Measurements from ENCODE around the gene CHMP2A. TPM values are rescaled to one million over a fixed set of nuclear protein-coding genes. Genes with fewer than 3 reads are reported as not detected.
"Not testable (repeated sequence)": the region's sequence is repeated elsewhere in the genome, so short reads cannot be mapped to it uniquely, and the experiment has no call there.

The CHMP2A gene
- total and polyA plus RNA-seq, 2 experiments from 2014 or later, result 92.2 to 145 TPM

GRCh38 chr19:58578012-58578925 is 23.4 kb upstream of the CHMP2A start (continued):
- TF ChIP-seq ETS1 (IDR thresholded peaks at IDR 0.05), result no peak
- no peak for TF ChIP-seq STAT1 (IDR thresholded peaks at IDR 0.05; ENCODE audit: unreplicated experiment)
- TF ChIP-seq JUNB (IDR thresholded peaks at IDR 0.05; ENCODE audit: unreplicated experiment), result no peak

DNA sequence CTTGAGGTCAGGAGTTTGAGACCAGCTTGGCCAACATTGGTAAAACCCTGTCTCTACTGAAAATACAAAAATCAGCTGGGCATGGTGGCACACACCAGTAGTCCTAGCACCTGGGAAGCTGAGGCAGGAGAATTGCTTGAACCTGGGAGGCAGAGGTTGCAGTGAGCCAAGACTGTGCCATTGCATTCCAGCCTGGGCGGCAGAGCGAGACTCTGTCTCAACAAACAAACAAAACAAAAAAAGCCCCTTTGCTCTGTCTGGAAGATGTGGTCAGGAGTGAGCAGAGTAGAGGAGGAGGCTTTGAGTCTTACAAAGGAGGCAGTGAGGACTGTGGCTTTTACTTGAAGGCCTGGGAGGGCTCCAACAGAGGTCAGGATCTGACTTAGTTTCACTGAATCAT is 22.7 kb upstream of the CHMP2A start:
- H3K9me3 Mint-ChIP-seq; H2AFZ ChIP-seq; DNase-seq (ENCODE audit: low spot score); H3K4me3 ChIP-seq; H3K27ac Mint-ChIP-seq; H3K36me3 ChIP-seq (ENCODE audit: insufficient read depth); ATAC-seq; H3K4me2 ChIP-seq; H3K9me2 ChIP-seq (ENCODE audit: insufficient read depth); H3K27me3 ChIP-seq (ENCODE audit: insufficient read depth); H4K20me1 ChIP-seq (replicated peaks; ENCODE audit: insufficient read depth); H3K4me3 Mint-ChIP-seq; H3K27ac ChIP-seq (ENCODE audit: low read depth): not testable (repeated sequence)
- Mint-ChIP-seq H3K27me3 (ENCODE audit: insufficient read depth, low read depth, poor library complexity) (peaks cover 18% of the 10 kb centered on the region), H3K4me1 (peaks cover 20% of the 10 kb centered on the region), H3K36me3 (ENCODE audit: low read depth) (peaks cover 11% of the 10 kb centered on the region)
- H3K79me2 ChIP-seq (replicated peaks; ENCODE audit: insufficient read depth), result peaks cover 23% of the 10 kb centered on the region
- H3F3A ChIP-seq (replicated peaks; ENCODE audit: low read depth), result peaks cover 17% of the 10 kb centered on the region
- H3K4me1 ChIP-seq (ENCODE audit: insufficient read depth), result peaks cover 12% of the 10 kb centered on the region

DNA sequence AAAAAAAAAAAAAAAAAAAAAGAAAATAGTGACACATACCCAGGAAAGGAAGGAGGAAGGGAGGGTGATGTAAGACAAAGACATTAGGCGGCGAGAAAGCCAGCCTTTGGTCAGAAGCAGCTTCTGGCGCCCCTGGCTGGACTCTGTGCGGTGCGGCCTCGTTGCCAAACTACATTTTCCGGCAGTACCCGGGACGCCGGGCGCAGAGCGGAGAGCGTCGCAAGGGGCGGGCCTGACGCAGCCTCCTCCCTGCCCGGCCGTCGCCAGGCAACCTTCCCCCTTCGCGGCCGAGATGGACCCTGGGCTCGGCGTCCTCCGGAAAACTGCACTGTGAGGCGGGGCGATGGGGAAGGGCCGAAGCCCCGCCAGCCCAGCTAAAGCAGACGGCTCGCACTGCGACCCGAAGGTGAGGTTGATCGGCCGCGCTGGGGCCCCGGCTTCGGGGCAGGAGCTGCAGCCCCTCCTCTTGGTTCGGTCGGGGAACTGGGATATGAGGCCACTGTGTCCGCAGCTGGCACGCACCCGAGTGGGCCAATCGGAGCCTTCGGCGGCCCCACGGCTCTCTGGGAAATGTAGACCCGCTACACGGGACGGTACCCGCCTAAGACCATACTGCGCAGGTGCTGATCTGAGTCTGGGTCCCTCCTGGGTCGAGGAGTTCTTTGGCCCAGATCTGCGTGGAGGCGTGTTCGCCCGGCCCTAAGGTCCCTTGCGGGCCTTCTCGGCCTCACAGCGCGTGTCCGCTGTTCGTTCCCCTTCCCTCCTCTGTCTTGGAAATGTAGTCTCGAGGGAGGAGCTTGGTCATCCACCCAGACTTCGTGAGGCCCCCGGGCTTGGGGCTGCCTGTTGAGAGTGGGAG is 20.5 kb upstream of the CHMP2A start:
- Histone ChIP-seq H3K4me2 (peak overlapping the region; percentile 82), H3K27me3 (ENCODE audit: insufficient read depth) (no peaks in the 10 kb centered on the region), H3K36me3 (ENCODE audit: insufficient read depth) (no peaks in the 10 kb centered on the region), H3F3A (replicated peaks; ENCODE audit: low read depth) (peaks cover 11% of the 10 kb centered on the region), H4K20me1 (replicated peaks; ENCODE audit: insufficient read depth) (0 out of 2 replicates have a peak, but pooled peaks cover 3% of the 10 kb centered on the region), H3K9me2 (ENCODE audit: insufficient read depth) (no peaks in the 10 kb centered on the region), H3K4me1 (ENCODE audit: insufficient read depth) (peaks cover 12% of the 10 kb centered on the region), H3K27ac (ENCODE audit: low read depth) (peak overlapping the region; percentile 76), H2AFZ (peak overlapping the region; percentile 97), H3K4me3 (peak overlapping the region; percentile 69), H3K79me2 (replicated peaks; ENCODE audit: insufficient read depth) (peaks cover 23% of the 10 kb centered on the region)
- Mint-ChIP-seq H3K27ac (peak overlapping the region; percentile 76; the same call in 1 of the 2 replicates), H3K9me3 (no peaks in the 10 kb centered on the region; the same call in 2 of the 3 replicates), H3K36me3 (ENCODE audit: low read depth) (peaks cover 14% of the 10 kb centered on the region), H3K4me1 (peaks cover 17% of the 10 kb centered on the region), H3K27me3 (ENCODE audit: insufficient read depth, low read depth, poor library complexity) (peaks cover 11% of the 10 kb centered on the region), H3K4me3 (peak overlapping the region; percentile 94)
- DNase-seq (ENCODE audit: low spot score) (peak; percentile 97), ATAC-seq (peak; percentile 67)
- TF ChIP-seq POLR2AphosphoS5 (IDR thresholded peaks at IDR 0.05; ENCODE audit: low read depth) (peak; percentile 82), ETS1 (IDR thresholded peaks at IDR 0.05) (peak; percentile 89)
- TF ChIP-seq, protein P1, sequence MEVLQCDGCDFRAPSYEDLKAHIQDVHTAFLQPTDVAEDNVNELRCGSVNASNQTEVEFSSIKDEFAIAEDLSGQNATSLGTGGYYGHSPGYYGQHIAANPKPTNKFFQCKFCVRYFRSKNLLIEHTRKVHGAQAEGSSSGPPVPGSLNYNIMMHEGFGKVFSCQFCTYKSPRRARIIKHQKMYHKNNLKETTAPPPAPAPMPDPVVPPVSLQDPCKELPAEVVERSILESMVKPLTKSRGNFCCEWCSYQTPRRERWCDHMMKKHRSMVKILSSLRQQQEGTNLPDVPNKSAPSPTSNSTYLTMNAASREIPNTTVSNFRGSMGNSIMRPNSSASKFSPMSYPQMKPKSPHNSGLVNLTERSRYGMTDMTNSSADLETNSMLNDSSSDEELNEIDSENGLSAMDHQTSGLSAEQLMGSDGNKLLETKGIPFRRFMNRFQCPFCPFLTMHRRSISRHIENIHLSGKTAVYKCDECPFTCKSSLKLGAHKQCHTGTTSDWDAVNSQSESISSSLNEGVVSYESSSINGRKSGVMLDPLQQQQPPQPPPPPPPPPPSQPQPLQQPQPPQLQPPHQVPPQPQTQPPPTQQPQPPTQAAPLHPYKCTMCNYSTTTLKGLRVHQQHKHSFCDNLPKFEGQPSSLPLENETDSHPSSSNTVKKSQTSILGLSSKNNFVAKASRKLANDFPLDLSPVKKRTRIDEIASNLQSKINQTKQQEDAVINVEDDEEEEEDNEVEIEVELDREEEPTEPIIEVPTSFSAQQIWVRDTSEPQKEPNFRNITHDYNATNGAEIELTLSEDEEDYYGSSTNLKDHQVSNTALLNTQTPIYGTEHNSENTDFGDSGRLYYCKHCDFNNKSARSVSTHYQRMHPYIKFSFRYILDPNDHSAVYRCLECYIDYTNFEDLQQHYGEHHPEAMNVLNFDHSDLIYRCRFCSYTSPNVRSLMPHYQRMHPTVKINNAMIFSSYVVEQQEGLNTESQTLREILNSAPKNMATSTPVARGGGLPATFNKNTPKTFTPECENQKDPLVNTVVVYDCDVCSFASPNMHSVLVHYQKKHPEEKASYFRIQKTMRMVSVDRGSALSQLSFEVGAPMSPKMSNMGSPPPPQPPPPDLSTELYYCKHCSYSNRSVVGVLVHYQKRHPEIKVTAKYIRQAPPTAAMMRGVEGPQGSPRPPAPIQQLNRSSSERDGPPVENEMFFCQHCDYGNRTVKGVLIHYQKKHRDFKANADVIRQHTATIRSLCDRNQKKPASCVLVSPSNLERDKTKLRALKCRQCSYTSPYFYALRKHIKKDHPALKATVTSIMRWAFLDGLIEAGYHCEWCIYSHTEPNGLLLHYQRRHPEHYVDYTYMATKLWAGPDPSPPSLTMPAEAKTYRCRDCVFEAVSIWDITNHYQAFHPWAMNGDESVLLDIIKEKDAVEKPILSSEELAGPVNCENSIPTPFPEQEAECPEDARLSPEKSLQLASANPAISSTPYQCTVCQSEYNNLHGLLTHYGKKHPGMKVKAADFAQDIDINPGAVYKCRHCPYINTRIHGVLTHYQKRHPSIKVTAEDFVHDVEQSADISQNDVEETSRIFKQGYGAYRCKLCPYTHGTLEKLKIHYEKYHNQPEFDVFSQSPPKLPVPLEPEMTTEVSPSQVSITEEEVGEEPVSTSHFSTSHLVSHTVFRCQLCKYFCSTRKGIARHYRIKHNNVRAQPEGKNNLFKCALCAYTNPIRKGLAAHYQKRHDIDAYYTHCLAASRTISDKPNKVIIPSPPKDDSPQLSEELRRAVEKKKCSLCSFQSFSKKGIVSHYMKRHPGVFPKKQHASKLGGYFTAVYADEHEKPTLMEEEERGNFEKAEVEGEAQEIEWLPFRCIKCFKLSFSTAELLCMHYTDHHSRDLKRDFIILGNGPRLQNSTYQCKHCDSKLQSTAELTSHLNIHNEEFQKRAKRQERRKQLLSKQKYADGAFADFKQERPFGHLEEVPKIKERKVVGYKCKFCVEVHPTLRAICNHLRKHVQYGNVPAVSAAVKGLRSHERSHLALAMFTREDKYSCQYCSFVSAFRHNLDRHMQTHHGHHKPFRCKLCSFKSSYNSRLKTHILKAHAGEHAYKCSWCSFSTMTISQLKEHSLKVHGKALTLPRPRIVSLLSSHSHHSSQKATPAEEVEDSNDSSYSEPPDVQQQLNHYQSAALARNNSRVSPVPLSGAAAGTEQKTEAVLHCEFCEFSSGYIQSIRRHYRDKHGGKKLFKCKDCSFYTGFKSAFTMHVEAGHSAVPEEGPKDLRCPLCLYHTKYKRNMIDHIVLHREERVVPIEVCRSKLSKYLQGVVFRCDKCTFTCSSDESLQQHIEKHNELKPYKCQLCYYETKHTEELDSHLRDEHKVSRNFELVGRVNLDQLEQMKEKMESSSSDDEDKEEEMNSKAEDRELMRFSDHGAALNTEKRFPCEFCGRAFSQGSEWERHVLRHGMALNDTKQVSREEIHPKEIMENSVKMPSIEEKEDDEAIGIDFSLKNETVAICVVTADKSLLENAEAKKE (CRISPR knock-in tag; IDR thresholded peaks at IDR 0.05), result no peak

Measured in GM23338 (cell line).